Measurements from ENCODE around the gene CAMSAP2.

The CAMSAP2 gene

GRCh38 chr1:200794506-200795065 lies 55.9 kb downstream of the CAMSAP2 start:
- TF ChIP-seq EZH2 (IDR thresholded peaks at IDR 0.05; ENCODE audit: borderline replicate concordance, low read length), result no peak
- no peak for TF ChIP-seq CTCF (IDR thresholded peaks at IDR 0.05; ENCODE audit: low read length)
- Histone ChIP-seq H4K20me1 (ENCODE audit: insufficient read depth, low read length) (no peaks in the 10 kb centered on the region), H3K27ac (ENCODE audit: low read depth, low read length, poor library complexity, severe bottlenecking) (no peak overlapping the region), H3K9me3 (ENCODE audit: low read length) (no peaks in the 10 kb centered on the region), H3F3A (ENCODE audit: insufficient read depth, low read length) (no peaks in the 10 kb centered on the region), H3K4me3 (ENCODE audit: low read depth, low read length, poor library complexity, severe bottlenecking) (no peak overlapping the region), H2AFZ (ENCODE audit: low read length) (no peak overlapping the region), H3K27me3 (ENCODE audit: insufficient read depth, low read length) (no peaks in the 10 kb centered on the region), H3K79me2 (ENCODE audit: insufficient read depth, low read length) (no peaks in the 10 kb centered on the region), H3K36me3 (ENCODE audit: insufficient read depth, low read length) (no peaks in the 10 kb centered on the region), H3K9me2 (ENCODE audit: low read depth, low read length) (no peaks in the 10 kb centered on the region), H3K9ac (ENCODE audit: low read length) (no peak overlapping the region), H3K4me2 (ENCODE audit: low read length) (no peak overlapping the region), H3K4me1 (ENCODE audit: insufficient read depth, low read length, severe bottlenecking) (no peaks in the 10 kb centered on the region)

- H3K79me2 ChIP-seq (ENCODE audit: insufficient read depth, low read length), result no peaks in the 10 kb centered on the region
- H2AFZ ChIP-seq (ENCODE audit: low read length), result no peak overlapping the region
- H3F3A ChIP-seq (ENCODE audit: insufficient read depth, low read length), result no peaks in the 10 kb centered on the region
- no peak overlapping the region for H3K4me2 ChIP-seq (ENCODE audit: low read length)
- H4K20me1 ChIP-seq (ENCODE audit: insufficient read depth, low read length), result no peaks in the 10 kb centered on the region
- H3K4me1 ChIP-seq (ENCODE audit: insufficient read depth, low read length, severe bottlenecking), result no peaks in the 10 kb centered on the region
- H3K4me3 ChIP-seq (ENCODE audit: low read depth, low read length, poor library complexity, severe bottlenecking), result no peak overlapping the region
- no peak overlapping the region for H3K9ac ChIP-seq (ENCODE audit: low read length)
- H3K27ac ChIP-seq (ENCODE audit: low read depth, low read length, poor library complexity, severe bottlenecking), result no peak overlapping the region
- no peak for TF ChIP-seq EZH2 (IDR thresholded peaks at IDR 0.05; ENCODE audit: borderline replicate concordance, low read length)
- TF ChIP-seq CTCF (IDR thresholded peaks at IDR 0.05; ENCODE audit: low read length), result no peak
- no peaks in the 10 kb centered on the region for H3K9me3 ChIP-seq (ENCODE audit: low read length)
- no peaks in the 10 kb centered on the region for H3K36me3 ChIP-seq (ENCODE audit: insufficient read depth, low read length)
- no peaks in the 10 kb centered on the region for H3K9me2 ChIP-seq (ENCODE audit: low read depth, low read length)
- no peaks in the 10 kb centered on the region for H3K27me3 ChIP-seq (ENCODE audit: insufficient read depth, low read length)
These were observed 56.5 kb downstream of the CAMSAP2 start for GRCh38 chr1:200795156-200795555.

GRCh38 chr1:200802042-200802441 lies 63.3 kb downstream of the CAMSAP2 start:
- TF ChIP-seq EZH2 (IDR thresholded peaks at IDR 0.05; ENCODE audit: borderline replicate concordance, low read length) (no peak), CTCF (IDR thresholded peaks at IDR 0.05; ENCODE audit: low read length) (no peak)
- H3K9me2 ChIP-seq (ENCODE audit: low read depth, low read length), result no peaks in the 10 kb centered on the region
- H3K4me2 ChIP-seq (ENCODE audit: low read length), result no peak overlapping the region
- no peaks in the 10 kb centered on the region for H3K79me2 ChIP-seq (ENCODE audit: insufficient read depth, low read length)
- H3K27ac ChIP-seq (ENCODE audit: low read depth, low read length, poor library complexity, severe bottlenecking), result no peak overlapping the region
- H2AFZ ChIP-seq (ENCODE audit: low read length), result no peak overlapping the region
- no peaks in the 10 kb centered on the region for H3K36me3 ChIP-seq (ENCODE audit: insufficient read depth, low read length)
- H3F3A ChIP-seq (ENCODE audit: insufficient read depth, low read length), result no peaks in the 10 kb centered on the region
- H3K9ac ChIP-seq (ENCODE audit: low read length), result no peak overlapping the region
- H3K4me1 ChIP-seq (ENCODE audit: insufficient read depth, low read length, severe bottlenecking), result no peaks in the 10 kb centered on the region
- H3K4me3 ChIP-seq (ENCODE audit: low read depth, low read length, poor library complexity, severe bottlenecking), result no peak overlapping the region
- no peaks in the 10 kb centered on the region for H4K20me1 ChIP-seq (ENCODE audit: insufficient read depth, low read length)
- H3K9me3 ChIP-seq (ENCODE audit: low read length), result no peaks in the 10 kb centered on the region
- H3K27me3 ChIP-seq (ENCODE audit: insufficient read depth, low read length), result no peaks in the 10 kb centered on the region; the same call in 1 of the 2 replicates
